ENCODE results near the gene CCDC102A.

DNA sequence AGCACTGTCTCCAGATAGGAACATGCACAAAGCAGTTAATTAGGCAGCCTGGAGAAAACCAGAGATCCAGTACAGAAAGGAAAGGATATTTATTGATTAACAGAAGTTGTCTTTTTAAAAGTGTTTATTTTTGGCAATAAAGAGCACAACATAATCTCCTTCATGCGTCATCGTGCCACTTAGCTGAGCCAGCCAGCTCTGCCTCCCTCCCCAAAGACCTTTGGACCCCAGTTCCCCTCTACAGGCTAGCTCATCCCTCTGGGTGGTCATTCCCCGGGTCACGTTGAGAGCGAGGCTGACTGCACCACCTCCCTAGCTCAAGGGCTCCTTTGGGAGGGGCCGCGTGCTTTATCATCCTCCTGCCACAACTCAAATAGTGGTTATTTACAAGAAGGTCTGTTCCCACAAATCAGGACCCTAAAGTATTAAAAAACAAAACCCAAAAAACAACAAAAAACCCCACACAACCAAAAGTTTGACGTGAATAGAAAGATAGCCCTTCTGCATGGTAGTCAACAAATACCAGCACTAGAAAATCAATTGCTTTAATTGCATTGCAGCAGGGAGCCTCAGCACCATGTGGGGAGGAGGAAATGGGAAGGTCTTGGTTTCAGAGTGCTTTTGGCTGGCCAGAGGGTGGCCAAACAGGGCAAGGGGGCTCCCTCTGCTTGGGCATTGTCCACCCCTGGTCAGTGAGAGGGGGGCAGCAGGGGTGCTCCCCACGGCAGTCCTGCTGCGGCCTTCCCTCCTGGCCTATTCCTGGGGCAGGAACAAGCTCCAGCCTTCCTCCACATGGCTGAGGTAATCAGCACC lies 64.3 kb downstream of the CCDC102A start:
- TF ChIP-seq, protein P1, sequence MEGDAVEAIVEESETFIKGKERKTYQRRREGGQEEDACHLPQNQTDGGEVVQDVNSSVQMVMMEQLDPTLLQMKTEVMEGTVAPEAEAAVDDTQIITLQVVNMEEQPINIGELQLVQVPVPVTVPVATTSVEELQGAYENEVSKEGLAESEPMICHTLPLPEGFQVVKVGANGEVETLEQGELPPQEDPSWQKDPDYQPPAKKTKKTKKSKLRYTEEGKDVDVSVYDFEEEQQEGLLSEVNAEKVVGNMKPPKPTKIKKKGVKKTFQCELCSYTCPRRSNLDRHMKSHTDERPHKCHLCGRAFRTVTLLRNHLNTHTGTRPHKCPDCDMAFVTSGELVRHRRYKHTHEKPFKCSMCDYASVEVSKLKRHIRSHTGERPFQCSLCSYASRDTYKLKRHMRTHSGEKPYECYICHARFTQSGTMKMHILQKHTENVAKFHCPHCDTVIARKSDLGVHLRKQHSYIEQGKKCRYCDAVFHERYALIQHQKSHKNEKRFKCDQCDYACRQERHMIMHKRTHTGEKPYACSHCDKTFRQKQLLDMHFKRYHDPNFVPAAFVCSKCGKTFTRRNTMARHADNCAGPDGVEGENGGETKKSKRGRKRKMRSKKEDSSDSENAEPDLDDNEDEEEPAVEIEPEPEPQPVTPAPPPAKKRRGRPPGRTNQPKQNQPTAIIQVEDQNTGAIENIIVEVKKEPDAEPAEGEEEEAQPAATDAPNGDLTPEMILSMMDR (IDR thresholded peaks at IDR 0.05; ENCODE audit: low read depth, low read length), result no peak
- no peak for TF ChIP-seq POLR2A (IDR thresholded peaks at IDR 0.05; ENCODE audit: extremely low read depth, insufficient read length)
